Endothelial cell of umbilical vein (primary cell): ENCODE results near the gene TGM4. TPM values are rescaled to one million over a fixed set of nuclear protein-coding genes. Genes with fewer than 3 reads are reported as not detected.

Experiments used
- BruUV-seq: library from RNA; stranded (reverse); fragments of 400-500 nt; replicated peaks from 2 replicates; lab custom pipeline; 2021; lab: Mats Ljungman, UMichigan
- CTCF ChIA-PET: fragments of 300-600, 350-600 bp; sonication (Branson Sonifier 250); formaldehyde crosslinking; loops from one replicate; lab custom pipeline; 2021; ENCODE audit warnings: antibody characterized with exemption, inconsistent platforms; lab: Charles Lee
- POLR2A ChIA-PET: fragments of 300-600, 350-600 bp; sonication (Branson Sonifier 250); formaldehyde crosslinking; loops from one replicate; lab custom pipeline; 2021; ENCODE audit warnings: antibody characterized with exemption, inconsistent platforms; lab: Charles Lee
- DNase-seq: peaks from one replicate; pipeline ENCODE4 v3.0.0-alpha.2; 2011; ENCODE audit warnings: low read depth, low spot score
- FAIRE-seq: peaks from 2 replicates; lab custom pipeline; 2011; peaks lifted over from hg19 to GRCh38; lab: Jason Lieb, UNC
- H2AFZ ChIP-seq: 2 replicates; pipeline ENCODE4 v1.6.0; 2012; ENCODE audit warnings: low read depth, low read length, control low read depth, inconsistent platforms
- H3K27ac ChIP-seq: 2 replicates; pipeline ENCODE4 v1.5.1; 2011; ENCODE audit warnings: low read depth, mild to moderate bottlenecking, control low read depth, low read length, moderate library complexity; ENCODE audit not compliant: insufficient read depth
- H3K27me3 ChIP-seq, 2 experiments: 2 replicates each; pipeline versions ENCODE4 v1.6.0 to v1.6.1; 2011; ENCODE audit warnings: low read length in 2 of 2, mixed read lengths in 1 of 2; ENCODE audit not compliant: control insufficient read depth in 2 of 2, insufficient read depth in 2 of 2
- H3K36me3 ChIP-seq, 2 experiments: 2 replicates in 1 of 2; 3 replicates in 1 of 2; pipeline ENCODE4 v1.5.1; 2011; ENCODE audit warnings: low read length in 2 of 2, mild to moderate bottlenecking in 1 of 2, moderate library complexity in 1 of 2; ENCODE audit not compliant: control insufficient read depth in 2 of 2, insufficient read depth in 2 of 2; ENCODE audit errors: extremely low read depth in 1 of 2
- H3K4me1 ChIP-seq: 3 replicates; pipeline ENCODE4 v1.5.1; 2011; ENCODE audit warnings: mild to moderate bottlenecking, low read length; ENCODE audit not compliant: control insufficient read depth, insufficient read depth; ENCODE audit errors: extremely low read depth
- H3K4me2 ChIP-seq: 2 replicates; pipeline ENCODE4 v1.6.1; 2011; ENCODE audit warnings: low read length, control low read depth, mixed read lengths; ENCODE audit not compliant: insufficient read depth
- H3K4me3 ChIP-seq, 3 experiments: fragments of 200-600 bp in 1 of 3; sonication (generic), shearing (Covaris generic) in 1 of 3; replicated peaks in 1 of 3; 2 replicates each; pipeline ENCODE4 v1.5.1; 2011 to 2016; ENCODE audit warnings: control low read depth in 3 of 3, low read length in 3 of 3, mild to moderate bottlenecking in 2 of 3, inconsistent platforms in 1 of 3, low read depth in 1 of 3, moderate library complexity in 1 of 3; ENCODE audit not compliant: insufficient read depth in 1 of 3
- H3K79me2 ChIP-seq: 2 replicates; pipeline ENCODE4 v1.6.0; 2012; ENCODE audit warnings: low read length, inconsistent platforms; ENCODE audit not compliant: control insufficient read depth, insufficient read depth
- H3K9ac ChIP-seq: replicated peaks from 2 replicates; pipeline ENCODE3; 2011; ENCODE audit warnings: low read length, control low read depth; ENCODE audit not compliant: insufficient read depth; ENCODE audit errors: extremely low read depth
- H3K9me1 ChIP-seq: replicated peaks from 3 replicates; pipeline ENCODE4 v1.6.0; 2011; ENCODE audit warnings: mild to moderate bottlenecking, low read length; ENCODE audit not compliant: control insufficient read depth, insufficient read depth; ENCODE audit errors: extremely low read depth
- H3K9me3 ChIP-seq: replicated peaks from 2 replicates; pipeline ENCODE4 v1.5.1; 2012; ENCODE audit warnings: low read length, inconsistent platforms; ENCODE audit not compliant: control insufficient read depth, insufficient read depth
- H4K20me1 ChIP-seq: replicated peaks from 2 replicates; pipeline ENCODE3; 2011; ENCODE audit warnings: mild to moderate bottlenecking, low read length; ENCODE audit not compliant: control insufficient read depth, insufficient read depth; ENCODE audit errors: extremely low read depth
- EZH2 ChIP-seq: IDR thresholded peaks from 2 replicates; pipeline ENCODE4 v1.6.1; 2012; ENCODE audit warnings: borderline replicate concordance, low read depth, mild to moderate bottlenecking, moderate library complexity, low read length, inconsistent platforms; ENCODE audit not compliant: severe bottlenecking
- FOS ChIP-seq: IDR thresholded peaks from 2 replicates; pipeline ENCODE4 v1.6.1; 2011; ENCODE audit warnings: mild to moderate bottlenecking, low read length, moderate library complexity, borderline replicate concordance; ENCODE audit not compliant: insufficient read depth
- GATA2 ChIP-seq: IDR thresholded peaks from 2 replicates; pipeline ENCODE4 v1.7.0; 2011; ENCODE audit warnings: low read depth, mild to moderate bottlenecking, moderate library complexity, mixed read lengths, low read length; ENCODE audit not compliant: insufficient read length, insufficient read depth
- JUN ChIP-seq: IDR thresholded peaks from 2 replicates; pipeline ENCODE4 v1.6.1; 2011; ENCODE audit warnings: borderline replicate concordance, low read depth; ENCODE audit not compliant: insufficient read length, insufficient read depth
- MYC ChIP-seq: IDR thresholded peaks from one replicate; pipeline ENCODE4 v1.6.1; 2011; ENCODE audit warnings: mild to moderate bottlenecking, low read depth, low read length
- POLR2A ChIP-seq: IDR thresholded peaks from 2 replicates; pipeline ENCODE4 v1.6.1; 2012; ENCODE audit warnings: low read depth, mild to moderate bottlenecking, control low read depth, low read length
- POLR2AphosphoS5 ChIP-seq: IDR thresholded peaks from 2 replicates; pipeline ENCODE4 v1.6.1; 2012; ENCODE audit warnings: low read depth, mild to moderate bottlenecking, control low read depth, low read length, moderate library complexity; ENCODE audit not compliant: insufficient read depth
- dilution Hi-C: fragments of 300-500 bp; cut with MboI; formaldehyde crosslinking; loops from one replicate; pipeline ENCODE4 v1.15.0; 2019; ENCODE audit warnings: low sequenced_read_pairs; ENCODE audit not compliant: extremely low pct_ligation_motif_present
- intact Hi-C: fragments of 100-400 bp; cut with micrococcal nuclease; formaldehyde crosslinking; loops from one replicate; pipeline ENCODE4 v1.10.0; 2022
- polyA plus RNA-seq, 4 experiments: library from polyadenylated mRNA; depleted of rRNA in 3 of 4; stranded (reverse) in 3 of 4; unstranded in 1 of 4; fragments of >200 nt; gene quantifications; 2 replicates each; pipeline versions ENCODE4 v1.2.1 to v1.2.3, GENCODE V29; 2011 to 2012; ENCODE audit warnings: missing spikeins in 1 of 4
- total RNA-seq: library from RNA; stranded (reverse); gene quantifications from 2 replicates; pipeline ENCODE4 v1.2.3, GENCODE V29; 2021
- TF ChIP-seq, protein P1 (sequence below): IDR thresholded peaks from 2 replicates; pipeline ENCODE4 v1.6.1; 2011; ENCODE audit not compliant: insufficient read depth, insufficient read length
- TF ChIP-seq, protein P2 (sequence below), 2 donors: IDR thresholded peaks; 1 replicate in 1 of 2; 2 replicates in 1 of 2; pipeline ENCODE4 v1.5.1; 2011; ENCODE audit warnings: low read length in 2 of 2, mild to moderate bottlenecking in 2 of 2, moderate library complexity in 2 of 2, control low read depth in 1 of 2, inconsistent platforms in 1 of 2, low read depth in 1 of 2; ENCODE audit not compliant: insufficient read depth in 1 of 2; ENCODE audit errors: extremely low read depth in 1 of 2

Gene TGM4
- total and polyA plus RNA-seq, 2 donors (not counting 3 experiments of a cell fraction or from before 2014, with no cell fraction given), result 0.11 to 0.24 TPM

DNA sequence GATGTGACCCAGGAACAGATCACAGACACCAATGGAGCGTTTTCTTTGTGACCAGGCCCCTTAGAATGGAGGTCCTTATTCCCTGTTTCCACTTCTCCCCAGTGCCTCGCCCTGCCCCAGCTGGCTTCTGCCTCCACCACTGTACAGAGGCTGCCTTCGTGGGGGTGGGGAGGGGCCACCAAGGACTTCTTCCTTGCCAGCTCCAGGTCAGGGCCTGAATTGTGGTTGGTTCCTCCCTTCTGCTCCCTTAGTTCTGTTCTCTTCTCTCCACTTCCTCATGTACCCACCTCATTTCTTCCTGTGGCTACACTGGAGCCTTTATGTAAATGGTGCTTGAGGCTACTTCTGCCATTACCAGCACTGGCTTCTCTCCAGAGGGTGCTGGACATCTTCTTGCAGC, 16.4 kb downstream of the TGM4 start:
- ChIA-PET POLR2A (no interaction called here), CTCF (interaction anchor here (1.5 kb wide), 1 partner anchor 23 kb away, joined by 8 read pairs; no protein-coding TSS in a partner anchor)
- Histone ChIP-seq H3K9ac (no peak overlapping the region), H3K27ac (no peak overlapping the region), H3K27me3 (no peaks in the 10 kb centered on the region), H3K9me3 (no peaks in the 10 kb centered on the region), H3K79me2 (no peaks in the 10 kb centered on the region), H2AFZ (no peak overlapping the region), H3K4me2 (no peak overlapping the region), H3K9me1 (no peaks in the 10 kb centered on the region), H3K4me3 (no peak overlapping the region), H3K4me1 (peaks cover 12% of the 10 kb centered on the region), H4K20me1 (no peaks in the 10 kb centered on the region), H3K36me3 (no peaks in the 10 kb centered on the region)
- BruUV-seq, result no TSS peak
- intact Hi-C loops (no loop called here), dilution Hi-C loops (no loop called here)
- FAIRE-seq (no peak), DNase-seq (no peak)
- TF ChIP-seq POLR2AphosphoS5 (no peak), JUN (no peak), POLR2A (no peak), EZH2 (no peak), GATA2 (no peak), MYC (no peak)
- TF ChIP-seq, protein P1, sequence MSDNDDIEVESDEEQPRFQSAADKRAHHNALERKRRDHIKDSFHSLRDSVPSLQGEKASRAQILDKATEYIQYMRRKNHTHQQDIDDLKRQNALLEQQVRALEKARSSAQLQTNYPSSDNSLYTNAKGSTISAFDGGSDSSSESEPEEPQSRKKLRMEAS, result no peak

DNA sequence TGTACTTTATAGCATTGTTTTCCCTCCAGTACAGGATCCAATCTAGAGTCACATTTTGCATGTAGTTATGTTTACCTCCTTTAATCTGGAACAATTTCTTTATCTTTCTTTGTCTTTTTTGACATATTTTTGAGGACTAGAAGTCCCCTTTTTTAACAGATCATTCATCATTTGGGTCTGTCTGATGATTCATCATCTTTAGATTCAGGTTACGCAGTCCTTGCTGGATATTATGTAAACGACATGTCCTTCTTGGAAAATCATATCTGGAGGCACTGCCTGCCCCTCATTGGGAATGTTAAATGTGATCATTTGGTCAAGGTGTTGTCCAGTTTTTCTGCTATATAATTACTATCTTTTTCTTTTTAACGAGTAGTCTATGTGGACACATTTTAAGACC, 18.3 kb downstream of the TGM4 start:
- POLR2A ChIA-PET, result no interaction called here
- CTCF ChIA-PET, result interaction anchor here (0.8 kb wide), 1 partner anchor 22 kb away, joined by 3 read pairs; no protein-coding TSS in a partner anchor
- H3K4me3 ChIP-seq, result no peak overlapping the region
- H3K27me3 ChIP-seq, result no peaks in the 10 kb centered on the region
- no TSS peak for BruUV-seq
- H3K4me2 ChIP-seq, result no peak overlapping the region
- no peaks in the 10 kb centered on the region for H3K79me2 ChIP-seq
- FAIRE-seq, result no peak
- H4K20me1 ChIP-seq, result no peaks in the 10 kb centered on the region
- no peaks in the 10 kb centered on the region for H3K9me3 ChIP-seq
- no peak for DNase-seq
- intact Hi-C loops, result no loop called here
- H2AFZ ChIP-seq, result no peak overlapping the region
- no peak overlapping the region for H3K27ac ChIP-seq
- no peaks in the 10 kb centered on the region for H3K9me1 ChIP-seq
- no peaks in the 10 kb centered on the region for H3K4me1 ChIP-seq
- TF ChIP-seq JUN (no peak), POLR2A (no peak), POLR2AphosphoS5 (no peak), FOS (no peak), MYC (no peak), GATA2 (no peak), EZH2 (no peak)
- TF ChIP-seq, protein P2, sequence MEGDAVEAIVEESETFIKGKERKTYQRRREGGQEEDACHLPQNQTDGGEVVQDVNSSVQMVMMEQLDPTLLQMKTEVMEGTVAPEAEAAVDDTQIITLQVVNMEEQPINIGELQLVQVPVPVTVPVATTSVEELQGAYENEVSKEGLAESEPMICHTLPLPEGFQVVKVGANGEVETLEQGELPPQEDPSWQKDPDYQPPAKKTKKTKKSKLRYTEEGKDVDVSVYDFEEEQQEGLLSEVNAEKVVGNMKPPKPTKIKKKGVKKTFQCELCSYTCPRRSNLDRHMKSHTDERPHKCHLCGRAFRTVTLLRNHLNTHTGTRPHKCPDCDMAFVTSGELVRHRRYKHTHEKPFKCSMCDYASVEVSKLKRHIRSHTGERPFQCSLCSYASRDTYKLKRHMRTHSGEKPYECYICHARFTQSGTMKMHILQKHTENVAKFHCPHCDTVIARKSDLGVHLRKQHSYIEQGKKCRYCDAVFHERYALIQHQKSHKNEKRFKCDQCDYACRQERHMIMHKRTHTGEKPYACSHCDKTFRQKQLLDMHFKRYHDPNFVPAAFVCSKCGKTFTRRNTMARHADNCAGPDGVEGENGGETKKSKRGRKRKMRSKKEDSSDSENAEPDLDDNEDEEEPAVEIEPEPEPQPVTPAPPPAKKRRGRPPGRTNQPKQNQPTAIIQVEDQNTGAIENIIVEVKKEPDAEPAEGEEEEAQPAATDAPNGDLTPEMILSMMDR (IDR thresholded peaks at IDR 0.05; ENCODE audit: extremely low read depth in 1 of 2, insufficient read depth in 1 of 2, low read depth in 1 of 2, low read length in 2 of 2), result no peak
- TF ChIP-seq, protein P1, result no peak
- dilution Hi-C loops, result no loop called here
- no peaks in the 10 kb centered on the region for H3K36me3 ChIP-seq
- no peak overlapping the region for H3K9ac ChIP-seq
